ENCODE measurements around the gene TIMMDC1. TPM values are rescaled to one million over a fixed set of nuclear protein-coding genes. Genes with fewer than 3 reads are reported as not detected.

The TIMMDC1 gene
- total RNA-seq, 1 experiment from 2014 or later: 109 TPM

GRCh38 chr3:119542168-119542767, 43.9 kb downstream of the TIMMDC1 start:
- no peak overlapping the region for H3K9ac ChIP-seq (ENCODE audit: extremely low read depth, insufficient read length, low read length)
- DNase-seq: no peak
- no peak overlapping the region for H3K23ac ChIP-seq (ENCODE audit: insufficient read length, low read depth, low read length)
- H2BK120ac ChIP-seq (ENCODE audit: low read depth, low read length, poor library complexity, severe bottlenecking): no peak overlapping the region
- no peaks in the 10 kb centered on the region for H4K20me1 ChIP-seq (ENCODE audit: control insufficient read depth, insufficient read depth, insufficient read length)
- Mint-ChIP-seq H3K36me3 (ENCODE audit: insufficient read depth in 1 of 3, low read depth in 3 of 3) (no peaks in the 10 kb centered on the region), H3K4me3 (no peak overlapping the region), H3K9me3 (no peaks in the 10 kb centered on the region), H3K27me3 (ENCODE audit: low read depth) (no peaks in the 10 kb centered on the region), H3K27ac (no peak overlapping the region), H3K4me1 (no peaks in the 10 kb centered on the region)
- H3K14ac ChIP-seq (ENCODE audit: insufficient read depth, low read length): no peak overlapping the region
- H3K4me1 ChIP-seq (ENCODE audit: insufficient read depth, low read length): no peaks in the 10 kb centered on the region
- no peak overlapping the region for H2BK5ac ChIP-seq (ENCODE audit: insufficient read length, low read length)
- H4K91ac ChIP-seq (ENCODE audit: insufficient read length, low read depth, low read length): no peak overlapping the region
- no peaks in the 10 kb centered on the region for H3K79me2 ChIP-seq (ENCODE audit: insufficient read depth, low read length)
- no peaks in the 10 kb centered on the region for H3K27me3 ChIP-seq (ENCODE audit: insufficient read depth, low read length)
- H3K27ac ChIP-seq (ENCODE audit: insufficient read length, low read depth, low read length): no peak overlapping the region
- no peak overlapping the region for H3T11ph ChIP-seq (ENCODE audit: low read length)
- H3K18ac ChIP-seq (ENCODE audit: insufficient read length, low read depth, low read length): no peak overlapping the region
- no peak overlapping the region for H2BK12ac ChIP-seq (ENCODE audit: insufficient read length, low read depth, low read length)
- no peak overlapping the region for H3K56ac ChIP-seq (ENCODE audit: insufficient read length, low read depth, low read length)
- no peak overlapping the region for H3K4ac ChIP-seq (ENCODE audit: low read depth, low read length)
- TF ChIP-seq CTCF (conservative IDR thresholded peaks at IDR 0.05): no peak
- no peak overlapping the region for H2AK5ac ChIP-seq (ENCODE audit: insufficient read length, low read length)
- H3K4me2 ChIP-seq (ENCODE audit: insufficient read depth, insufficient read length, low read length): no peak overlapping the region
- no CpG with 5 or more reads among the region's 2 CpGs for WGBS (ENCODE audit: extremely low coverage, insufficient read length, low lambda C conversion rate)
- H2BK20ac ChIP-seq (ENCODE audit: low read depth, low read length, poor library complexity, severe bottlenecking): no peak overlapping the region
- H3K23me2 ChIP-seq (ENCODE audit: insufficient read length, low read depth, low read length, poor library complexity, severe bottlenecking): no peaks in the 10 kb centered on the region
- H4K8ac ChIP-seq (replicated peaks; ENCODE audit: insufficient read length, low read depth, low read length): no peak overlapping the region
- H4K5ac ChIP-seq (ENCODE audit: insufficient read length, low read depth, low read length): no peak overlapping the region
- H3K9me3 ChIP-seq (ENCODE audit: control insufficient read depth, low read depth, low read length): no peaks in the 10 kb centered on the region
- H2BK15ac ChIP-seq (ENCODE audit: low read depth, low read length): no peak overlapping the region
- no peaks in the 10 kb centered on the region for H3K79me1 ChIP-seq (ENCODE audit: insufficient read depth, low read depth, low read length, poor library complexity, severe bottlenecking)
- H2AFZ ChIP-seq (ENCODE audit: low read length): no peak overlapping the region
